Hepatocyte (in vitro differentiated cells): ENCODE data around the gene ZNF615. TPM values are rescaled to one million over a fixed set of nuclear protein-coding genes. Genes with fewer than 3 reads are reported as not detected.
"Not testable (repeated sequence)": the region's sequence is repeated elsewhere in the genome, so short reads cannot be mapped to it uniquely, and the experiment has no call there.

Source experiments
- DNase-seq: peaks from one replicate; pipeline ENCODE4 v3.0.0-alpha.2; 2016; ENCODE audit warnings: low spot score
- H2AFZ ChIP-seq: fragments of 200-600 bp; sonication (generic); 2 replicates; pipeline ENCODE4 v1.6.0; 2016; ENCODE audit warnings: antibody characterized with exemption, mild to moderate bottlenecking
- H3K27ac ChIP-seq: fragments of 200-600 bp; sonication (generic); 2 replicates; pipeline ENCODE4 v1.5.1; 2016; ENCODE audit warnings: mild to moderate bottlenecking
- H3K27me3 ChIP-seq: fragments of 200-600 bp; sonication (generic); 2 replicates; pipeline ENCODE4 v1.6.1; 2016
- H3K36me3 ChIP-seq: fragments of 200-600 bp; sonication (generic); replicated peaks from 2 replicates; pipeline ENCODE4 v1.5.1; 2016; ENCODE audit warnings: low read depth; ENCODE audit not compliant: insufficient read depth
- H3K4me1 ChIP-seq: fragments of 200-600 bp; sonication (generic); 2 replicates; pipeline ENCODE4 v1.5.1; 2016; ENCODE audit warnings: mild to moderate bottlenecking, moderate library complexity; ENCODE audit not compliant: insufficient read depth
- H3K4me2 ChIP-seq: fragments of 200-600 bp; sonication (generic); 2 replicates; pipeline ENCODE4 v1.6.0; 2016
- H3K4me3 ChIP-seq: fragments of 200-600 bp; sonication (generic); 2 replicates; pipeline ENCODE4 v1.5.1; 2016; ENCODE audit warnings: mild to moderate bottlenecking
- H3K79me2 ChIP-seq: fragments of 200-600 bp; sonication (generic); 2 replicates; pipeline ENCODE4 v1.6.0; 2017; ENCODE audit warnings: mild to moderate bottlenecking
- H3K9me2 ChIP-seq: fragments of 200-600 bp; sonication (generic); replicated peaks from 2 replicates; pipeline ENCODE4 v1.6.0; 2017; ENCODE audit warnings: mild to moderate bottlenecking; ENCODE audit not compliant: insufficient read depth
- H3K9me3 ChIP-seq: fragments of 200-600 bp; sonication (generic); 2 replicates; pipeline ENCODE4 v1.5.1; 2016; ENCODE audit warnings: low read depth, mild to moderate bottlenecking
- H4K20me1 ChIP-seq: fragments of 200-600 bp; sonication (generic); 2 replicates; pipeline ENCODE4 v1.6.0; 2016; ENCODE audit warnings: mild to moderate bottlenecking; ENCODE audit not compliant: insufficient read depth, poor library complexity, severe bottlenecking
- EZH2 ChIP-seq: fragments of 200-600 bp; sonication (generic); IDR thresholded peaks from 2 replicates; pipeline ENCODE4 v1.6.1; 2016; ENCODE audit warnings: antibody characterized with exemption, mild to moderate bottlenecking, borderline replicate concordance
- EZH2phosphoT487 ChIP-seq: fragments of 200-600 bp; sonication (generic); IDR thresholded peaks from one replicate; pipeline ENCODE4 v1.6.1; 2018; ENCODE audit warnings: antibody characterized with exemption, mild to moderate bottlenecking, low read depth, moderate library complexity; ENCODE audit not compliant: unreplicated experiment, severe bottlenecking
- WGBS: methylation state at CpG from one replicate; pipeline ENCODE4 v1.1.6; 2016; ENCODE audit warnings: low lambda C conversion rate; ENCODE audit errors: missing lambda C conversion rate; 5-methylcytosine and 5-hydroxymethylcytosine counted together
- polyA plus RNA-seq: library from polyadenylated mRNA; unstranded; fragments of >200 nt; fragmentation: Nextera tagmentation; extraction: Ambion mirVana; gene quantifications from 2 replicates; pipeline ENCODE4 v1.2.1, GENCODE V29; 2016
- total RNA-seq: library from RNA; depleted of rRNA; stranded (reverse); fragments of >200 nt; gene quantifications from 2 replicates; pipeline ENCODE4 v1.2.3, GENCODE V29; 2014
- TF ChIP-seq, protein P1 (sequence below): fragments of 200-600 bp; sonication (generic); IDR thresholded peaks from 2 replicates; pipeline ENCODE4 v1.5.1; 2016; ENCODE audit warnings: antibody characterized with exemption, mild to moderate bottlenecking; ENCODE audit not compliant: poor library complexity

Gene ZNF615
- total and polyA plus RNA-seq, 2 experiments from 2014 or later: 4.9 to 11.6 TPM

GRCh38 chr19:51971624-51972023 is 36.4 kb downstream of the ZNF615 start:
- no peak overlapping the region for H3K4me3 ChIP-seq
- 86% methylated on average over 4 of the region's 4 CpGs for WGBS
- no peaks in the 10 kb centered on the region for H4K20me1 ChIP-seq
- no peaks in the 10 kb centered on the region for H3K27me3 ChIP-seq
- H3K79me2 ChIP-seq: no peaks in the 10 kb centered on the region
- H3K9me2 ChIP-seq: no peaks in the 10 kb centered on the region
- H3K36me3 ChIP-seq: peaks cover 4% of the 10 kb centered on the region
- H3K4me2 ChIP-seq: no peak overlapping the region
- H3K4me1 ChIP-seq: no peaks in the 10 kb centered on the region
- no peak overlapping the region for H2AFZ ChIP-seq
- no peak for DNase-seq
- peaks cover 48% of the 10 kb centered on the region for H3K9me3 ChIP-seq
- no peak for TF ChIP-seq EZH2phosphoT487
- no peak for TF ChIP-seq EZH2
- TF ChIP-seq, protein P1, sequence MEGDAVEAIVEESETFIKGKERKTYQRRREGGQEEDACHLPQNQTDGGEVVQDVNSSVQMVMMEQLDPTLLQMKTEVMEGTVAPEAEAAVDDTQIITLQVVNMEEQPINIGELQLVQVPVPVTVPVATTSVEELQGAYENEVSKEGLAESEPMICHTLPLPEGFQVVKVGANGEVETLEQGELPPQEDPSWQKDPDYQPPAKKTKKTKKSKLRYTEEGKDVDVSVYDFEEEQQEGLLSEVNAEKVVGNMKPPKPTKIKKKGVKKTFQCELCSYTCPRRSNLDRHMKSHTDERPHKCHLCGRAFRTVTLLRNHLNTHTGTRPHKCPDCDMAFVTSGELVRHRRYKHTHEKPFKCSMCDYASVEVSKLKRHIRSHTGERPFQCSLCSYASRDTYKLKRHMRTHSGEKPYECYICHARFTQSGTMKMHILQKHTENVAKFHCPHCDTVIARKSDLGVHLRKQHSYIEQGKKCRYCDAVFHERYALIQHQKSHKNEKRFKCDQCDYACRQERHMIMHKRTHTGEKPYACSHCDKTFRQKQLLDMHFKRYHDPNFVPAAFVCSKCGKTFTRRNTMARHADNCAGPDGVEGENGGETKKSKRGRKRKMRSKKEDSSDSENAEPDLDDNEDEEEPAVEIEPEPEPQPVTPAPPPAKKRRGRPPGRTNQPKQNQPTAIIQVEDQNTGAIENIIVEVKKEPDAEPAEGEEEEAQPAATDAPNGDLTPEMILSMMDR: no peak
- no peak overlapping the region for H3K27ac ChIP-seq

DNA sequence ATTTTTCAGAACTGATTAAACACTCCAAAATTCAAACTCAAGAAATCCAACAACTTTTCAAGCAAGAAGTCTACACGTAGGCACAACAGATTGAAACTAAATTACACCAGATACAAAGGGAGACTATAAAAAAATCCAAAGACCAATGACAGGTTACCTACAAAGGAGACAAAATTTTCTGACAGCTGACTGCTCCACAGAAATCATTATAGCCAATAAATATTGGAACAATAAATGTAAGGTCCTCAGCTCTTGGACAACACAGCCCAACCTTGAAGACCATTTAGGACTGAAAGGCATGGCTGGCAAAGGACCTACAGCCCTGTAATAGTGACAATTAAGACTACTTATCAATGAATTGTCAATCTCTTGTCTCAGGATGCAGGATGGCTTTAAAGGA is 37.3 kb downstream of the ZNF615 start:
- no peak overlapping the region for H2AFZ ChIP-seq
- no peak for DNase-seq
- 90% methylated on average over 1 of the region's 1 CpG for WGBS
- TF ChIP-seq EZH2: no peak
- H3K9me2 ChIP-seq: no peaks in the 10 kb centered on the region
- H3K27ac ChIP-seq: no peak overlapping the region
- no peaks in the 10 kb centered on the region for H3K79me2 ChIP-seq
- no peak overlapping the region for H3K4me3 ChIP-seq
- H4K20me1 ChIP-seq: no peaks in the 10 kb centered on the region
- H3K4me1 ChIP-seq: no peaks in the 10 kb centered on the region
- peaks cover 4% of the 10 kb centered on the region for H3K36me3 ChIP-seq
- H3K9me3 ChIP-seq: peaks cover 52% of the 10 kb centered on the region
- no peaks in the 10 kb centered on the region for H3K27me3 ChIP-seq
- H3K4me2 ChIP-seq: no peak overlapping the region

DNA sequence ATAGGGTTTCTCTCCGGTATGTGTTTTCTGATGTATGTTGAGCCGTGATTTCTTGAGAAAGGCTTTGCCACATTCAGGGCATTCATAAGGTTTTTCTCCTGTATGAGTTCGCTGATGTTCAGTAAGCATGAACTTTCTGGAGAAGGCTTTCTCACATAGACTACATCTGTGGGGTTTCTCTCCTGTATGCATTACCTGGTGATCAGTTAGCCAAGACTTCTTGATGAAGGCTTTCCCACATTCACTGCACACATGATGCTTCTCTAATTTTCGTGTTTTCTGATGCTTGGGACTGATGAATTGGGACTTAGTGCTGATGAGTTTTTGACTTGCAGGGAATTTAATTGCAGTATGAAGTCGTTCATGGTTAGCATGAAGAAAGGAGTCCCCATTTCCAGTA is 42.4 kb downstream of the ZNF615 start:
- 91% methylated on average over 5 of the region's 5 CpGs for WGBS
- no peaks in the 10 kb centered on the region for H3K36me3 ChIP-seq
- TF ChIP-seq, protein P1: no peak
- no peak for TF ChIP-seq EZH2
- TF ChIP-seq EZH2phosphoT487: no peak

DNA sequence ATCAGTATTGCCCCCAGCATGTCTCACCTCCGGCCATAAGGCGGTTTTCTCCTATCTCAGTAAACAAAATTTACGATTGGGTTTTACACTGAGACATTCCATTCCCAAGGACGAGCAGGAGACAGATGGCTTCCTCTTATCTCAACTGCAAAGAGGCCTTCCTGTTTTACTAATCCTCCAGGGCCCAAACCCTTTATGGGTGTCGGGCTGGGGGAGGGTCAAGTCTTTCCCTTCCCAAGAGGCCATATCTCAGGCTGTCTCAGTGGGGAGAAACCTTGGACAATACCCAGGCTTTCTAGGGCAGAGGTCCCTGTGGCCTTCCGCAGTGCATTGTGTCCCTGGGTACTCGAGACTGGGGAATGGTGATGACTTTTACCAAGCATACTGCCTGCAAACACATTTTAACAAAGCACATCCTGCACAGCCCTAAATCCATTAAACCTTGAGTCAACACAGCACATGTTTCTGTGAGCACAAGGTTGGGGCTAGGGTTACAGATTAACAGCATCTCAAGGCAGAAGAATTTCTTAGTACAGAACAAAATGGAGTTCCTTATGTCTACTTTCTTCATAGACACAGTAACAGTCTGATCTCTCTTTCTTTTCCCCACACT is 47.3 kb downstream of the ZNF615 start:
- 25% methylated on average over 7 of the region's 7 CpGs for WGBS
- not testable (repeated sequence) for H3K79me2 ChIP-seq, H3K4me1 ChIP-seq, H4K20me1 ChIP-seq, H2AFZ ChIP-seq, H3K4me3 ChIP-seq, H3K27me3 ChIP-seq, H3K36me3 ChIP-seq, H3K9me2 ChIP-seq, H3K4me2 ChIP-seq
- peaks cover 17% of the 10 kb centered on the region for H3K9me3 ChIP-seq
- peak overlapping the region; percentile 85 for H3K27ac ChIP-seq
- peak; percentile 11 for DNase-seq

More for the DNA sequence above, 42.4 kb downstream of the ZNF615 start:
- no peak overlapping the region for H3K4me2 ChIP-seq
- no peaks in the 10 kb centered on the region for H3K27me3 ChIP-seq
- peaks cover 31% of the 10 kb centered on the region for H3K9me3 ChIP-seq
- H3K79me2 ChIP-seq: no peaks in the 10 kb centered on the region
- H3K9me2 ChIP-seq: no peaks in the 10 kb centered on the region
- no peak for DNase-seq
- H3K4me3 ChIP-seq: no peak overlapping the region
- no peaks in the 10 kb centered on the region for H3K4me1 ChIP-seq
- H2AFZ ChIP-seq: no peak overlapping the region
- no peak overlapping the region for H3K27ac ChIP-seq
- no peaks in the 10 kb centered on the region for H4K20me1 ChIP-seq
